ENCODE measurements around the gene PLCB4.

Gene PLCB4

DNA sequence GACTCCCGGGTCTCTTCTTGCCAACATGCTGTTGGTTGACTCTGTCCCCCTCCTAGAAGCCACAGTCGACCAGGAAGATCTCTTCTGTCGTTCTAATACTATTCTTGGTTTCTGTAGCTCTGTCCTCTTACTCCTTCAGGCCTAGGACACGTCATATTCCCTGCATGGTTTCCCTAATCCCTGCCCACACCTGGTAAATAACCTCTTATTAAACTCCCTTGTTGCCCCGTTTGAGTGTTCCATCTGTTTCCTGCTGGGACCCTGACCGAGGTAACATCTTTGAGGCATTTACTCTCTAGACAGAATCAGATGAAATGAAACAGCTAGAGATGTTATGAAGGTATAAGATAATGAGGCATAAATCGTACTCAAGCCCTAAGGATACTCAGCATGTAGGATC lies 68.1 kb downstream of the PLCB4 start (continued):
- TF ChIP-seq, protein P1, sequence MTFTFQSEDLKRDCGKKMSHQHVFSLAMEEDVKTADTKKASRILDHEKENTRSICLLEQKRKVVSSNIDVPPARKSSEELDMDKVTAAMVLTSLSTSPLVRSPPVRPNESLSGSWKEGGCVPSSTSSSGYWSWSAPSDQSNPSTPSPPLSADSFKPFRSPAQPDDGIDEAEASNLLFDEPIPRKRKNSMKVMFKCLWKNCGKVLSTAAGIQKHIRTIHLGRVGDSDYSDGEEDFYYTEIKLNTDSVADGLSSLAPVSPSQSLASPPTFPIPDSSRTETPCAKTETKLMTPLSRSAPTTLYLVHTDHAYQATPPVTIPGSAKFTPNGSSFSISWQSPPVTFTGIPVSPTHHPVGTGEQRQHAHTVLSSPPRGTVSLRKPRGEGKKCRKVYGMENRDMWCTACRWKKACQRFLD (tag by site-specific recombination; IDR thresholded peaks at IDR 0.05): no peak
- no peak for TF ChIP-seq ZBTB20 (tag by site-specific recombination; IDR thresholded peaks at IDR 0.05)

DNA sequence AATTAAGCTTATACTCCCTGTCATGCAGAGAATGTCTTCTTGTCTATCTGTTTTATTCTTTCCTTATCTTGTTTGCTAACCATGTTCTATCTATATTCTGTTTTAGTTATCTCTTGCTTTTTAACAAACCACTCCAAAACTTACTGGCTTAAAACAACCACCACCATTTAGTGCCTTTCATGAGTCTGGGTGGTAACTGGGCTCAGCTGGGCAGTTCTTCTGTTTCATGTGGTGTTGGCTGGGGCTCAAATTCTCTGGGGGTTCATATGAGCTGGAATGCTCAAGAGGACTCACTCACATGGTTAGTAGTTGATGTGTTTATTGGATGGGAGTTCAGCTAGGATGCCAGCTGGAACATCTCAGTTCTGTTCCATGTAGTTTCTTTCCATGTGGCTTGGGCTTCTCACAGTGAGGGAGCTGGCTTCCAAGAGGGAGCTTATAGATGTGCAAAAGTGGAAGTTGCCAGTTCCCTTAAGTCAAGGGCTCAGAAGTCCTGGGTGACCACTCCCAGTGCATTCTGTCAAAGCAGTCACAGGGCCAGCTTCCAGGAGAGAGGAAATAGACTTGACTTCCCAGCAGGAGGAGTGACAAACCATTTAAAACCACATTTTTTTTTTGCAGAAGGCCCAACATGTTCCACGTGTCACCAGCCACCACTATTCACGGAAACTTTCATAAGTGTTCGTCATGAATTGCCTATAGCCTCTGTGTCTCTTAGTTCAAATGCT lies 70.4 kb downstream of the PLCB4 start:
- no peak overlapping the region for H3K4me3 ChIP-seq (ENCODE audit: low read depth, low read length)
- ChIA-PET CTCF (interaction anchor here (0.6 to 1.6 kb wide), 2 partner anchors 254 to 292 kb away, joined by 5 read pairs; no protein-coding TSS in a partner anchor), POLR2A (no interaction called here)
- no peak overlapping the region for H3K27ac ChIP-seq (ENCODE audit: extremely low read depth, low read depth, low read length)
- no peaks in the 10 kb centered on the region for H3K4me1 ChIP-seq (ENCODE audit: control insufficient read depth, insufficient read depth, low read length)
- no peaks in the 10 kb centered on the region for H3K36me3 ChIP-seq (ENCODE audit: control insufficient read depth in 2 of 2, insufficient read depth in 1 of 2, low read length in 2 of 2)
- no peaks in the 10 kb centered on the region for H3K9me3 ChIP-seq (ENCODE audit: control insufficient read depth, insufficient read depth, low read depth, low read length)
- no peak for TF ChIP-seq ZNF792 (tag by site-specific recombination; IDR thresholded peaks at IDR 0.05)
- TF ChIP-seq ZNF626 (tag by site-specific recombination; IDR thresholded peaks at IDR 0.05): no peak
- TF ChIP-seq ZNF302 (tag by site-specific recombination; IDR thresholded peaks at IDR 0.05; ENCODE audit: low read depth): no peak
- no peak for TF ChIP-seq ZFP41 (tag by site-specific recombination; IDR thresholded peaks at IDR 0.05; ENCODE audit: borderline replicate concordance)
- TF ChIP-seq HOXD13 (CRISPR knock-in tag; IDR thresholded peaks at IDR 0.05; ENCODE audit: borderline replicate concordance): no peak
- TF ChIP-seq EGR2 (tag by site-specific recombination; IDR thresholded peaks at IDR 0.05; ENCODE audit: low read depth): no peak
- no peak for TF ChIP-seq TCF7L2 (IDR thresholded peaks at IDR 0.05; ENCODE audit: borderline replicate concordance, low read depth, low read length)
- TF ChIP-seq ZNF174 (tag by site-specific recombination; IDR thresholded peaks at IDR 0.05): no peak
- no peak for TF ChIP-seq ZNF341 (tag by site-specific recombination; IDR thresholded peaks at IDR 0.05; ENCODE audit: low read depth)
- no peak for TF ChIP-seq ZNF221 (tag by site-specific recombination; IDR thresholded peaks at IDR 0.05; ENCODE audit: borderline replicate concordance)

DNA sequence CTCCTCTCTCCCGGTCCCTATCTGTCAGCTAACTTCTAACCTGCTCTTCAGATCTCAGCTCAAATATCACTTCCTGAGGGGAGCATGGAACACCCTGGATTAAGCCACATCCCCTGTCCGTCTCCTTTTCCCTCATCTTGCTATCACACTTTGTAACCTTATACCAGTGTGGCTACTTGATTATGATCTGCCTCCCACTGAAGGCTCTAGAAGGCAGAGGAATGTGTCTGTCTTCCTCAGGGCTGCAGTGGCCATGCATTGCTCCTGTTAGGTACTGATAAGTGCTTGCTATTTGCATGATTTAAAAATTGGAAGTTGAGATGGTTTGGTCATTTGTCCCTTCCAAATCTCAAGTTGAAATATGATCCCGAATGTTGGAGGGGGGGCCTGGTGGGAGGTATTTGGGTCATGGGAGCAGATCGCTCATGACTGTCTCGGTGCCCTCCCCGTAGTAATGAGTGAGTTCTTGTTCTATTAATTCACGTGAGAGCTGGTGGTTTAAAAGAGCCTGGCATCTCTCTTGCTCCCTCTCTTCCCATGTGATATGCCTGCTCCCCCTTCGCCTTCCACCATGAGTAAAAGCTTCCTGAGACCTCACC lies 71.4 kb downstream of the PLCB4 start:
- Histone ChIP-seq H3K9me3 (ENCODE audit: control insufficient read depth, insufficient read depth, low read depth, low read length) (no peaks in the 10 kb centered on the region), H3K4me3 (ENCODE audit: low read depth, low read length) (no peak overlapping the region), H3K27ac (ENCODE audit: extremely low read depth, low read depth, low read length) (no peak overlapping the region), H3K36me3 (ENCODE audit: control insufficient read depth in 2 of 2, insufficient read depth in 1 of 2, low read length in 2 of 2) (no peaks in the 10 kb centered on the region), H3K4me1 (ENCODE audit: control insufficient read depth, insufficient read depth, low read length) (no peaks in the 10 kb centered on the region)
- ChIA-PET CTCF (interaction anchor here (0.6 to 1.6 kb wide), 2 partner anchors 253 to 291 kb away, joined by 5 read pairs; no protein-coding TSS in a partner anchor), POLR2A (no interaction called here)
- TF ChIP-seq, protein P2, sequence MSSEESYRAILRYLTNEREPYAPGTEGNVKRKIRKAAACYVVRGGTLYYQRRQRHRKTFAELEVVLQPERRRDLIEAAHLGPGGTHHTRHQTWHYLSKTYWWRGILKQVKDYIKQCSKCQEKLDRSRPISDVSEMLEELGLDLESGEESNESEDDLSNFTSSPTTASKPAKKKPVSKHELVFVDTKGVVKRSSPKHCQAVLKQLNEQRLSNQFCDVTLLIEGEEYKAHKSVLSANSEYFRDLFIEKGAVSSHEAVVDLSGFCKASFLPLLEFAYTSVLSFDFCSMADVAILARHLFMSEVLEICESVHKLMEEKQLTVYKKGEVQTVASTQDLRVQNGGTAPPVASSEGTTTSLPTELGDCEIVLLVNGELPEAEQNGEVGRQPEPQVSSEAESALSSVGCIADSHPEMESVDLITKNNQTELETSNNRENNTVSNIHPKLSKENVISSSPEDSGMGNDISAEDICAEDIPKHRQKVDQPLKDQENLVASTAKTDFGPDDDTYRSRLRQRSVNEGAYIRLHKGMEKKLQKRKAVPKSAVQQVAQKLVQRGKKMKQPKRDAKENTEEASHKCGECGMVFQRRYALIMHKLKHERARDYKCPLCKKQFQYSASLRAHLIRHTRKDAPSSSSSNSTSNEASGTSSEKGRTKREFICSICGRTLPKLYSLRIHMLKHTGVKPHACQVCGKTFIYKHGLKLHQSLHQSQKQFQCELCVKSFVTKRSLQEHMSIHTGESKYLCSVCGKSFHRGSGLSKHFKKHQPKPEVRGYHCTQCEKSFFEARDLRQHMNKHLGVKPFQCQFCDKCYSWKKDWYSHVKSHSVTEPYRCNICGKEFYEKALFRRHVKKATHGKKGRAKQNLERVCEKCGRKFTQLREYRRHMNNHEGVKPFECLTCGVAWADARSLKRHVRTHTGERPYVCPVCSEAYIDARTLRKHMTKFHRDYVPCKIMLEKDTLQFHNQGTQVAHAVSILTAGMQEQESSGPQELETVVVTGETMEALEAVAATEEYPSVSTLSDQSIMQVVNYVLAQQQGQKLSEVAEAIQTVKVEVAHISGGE (tag by site-specific recombination; conservative IDR thresholded peaks at IDR 0.05; ENCODE audit: low read depth): no peak

DNA sequence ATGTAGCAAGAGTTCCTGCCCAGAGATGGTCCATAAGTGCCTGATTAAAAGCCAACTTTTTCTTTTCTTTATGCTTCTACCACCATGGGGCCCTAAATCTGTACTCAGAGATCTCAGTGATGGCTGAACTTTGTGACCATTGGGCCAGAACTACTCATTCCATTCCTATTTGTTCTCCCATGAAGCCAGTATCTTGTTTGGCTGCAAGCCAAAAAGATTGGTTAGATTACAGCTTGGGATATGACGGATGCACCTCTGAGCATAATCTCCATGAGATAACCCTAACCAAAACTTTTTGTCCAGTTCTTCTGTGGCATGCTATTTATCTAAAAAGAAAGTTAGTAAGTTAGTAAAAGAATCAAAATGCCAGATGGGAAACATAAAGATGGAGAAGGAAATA lies 72.2 kb downstream of the PLCB4 start:
- H3K9me3 ChIP-seq (ENCODE audit: control insufficient read depth, insufficient read depth, low read depth, low read length): no peaks in the 10 kb centered on the region
- H3K27ac ChIP-seq (ENCODE audit: extremely low read depth, low read depth, low read length): no peak overlapping the region
- H3K4me3 ChIP-seq (ENCODE audit: low read depth, low read length): no peak overlapping the region
- ChIA-PET CTCF (no interaction called here), POLR2A (no interaction called here)
- H3K36me3 ChIP-seq (ENCODE audit: control insufficient read depth in 2 of 2, insufficient read depth in 1 of 2, low read length in 2 of 2): no peaks in the 10 kb centered on the region
- no peaks in the 10 kb centered on the region for H3K4me1 ChIP-seq (ENCODE audit: control insufficient read depth, insufficient read depth, low read length)
- TF ChIP-seq ZNF561 (tag by site-specific recombination; IDR thresholded peaks at IDR 0.05; ENCODE audit: borderline replicate concordance): no peak
- TF ChIP-seq, protein P3, sequence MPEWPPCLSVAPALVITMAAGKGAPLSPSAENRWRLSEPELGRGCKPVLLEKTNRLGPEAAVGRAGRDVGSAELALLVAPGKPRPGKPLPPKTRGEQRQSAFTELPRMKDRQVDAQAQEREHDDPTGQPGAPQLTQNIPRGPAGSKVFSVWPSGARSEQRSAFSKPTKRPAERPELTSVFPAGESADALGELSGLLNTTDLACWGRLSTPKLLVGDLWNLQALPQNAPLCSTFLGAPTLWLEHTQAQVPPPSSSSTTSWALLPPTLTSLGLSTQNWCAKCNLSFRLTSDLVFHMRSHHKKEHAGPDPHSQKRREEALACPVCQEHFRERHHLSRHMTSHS (tag by site-specific recombination; IDR thresholded peaks at IDR 0.05): no peak
- no peak for TF ChIP-seq ZNF670 (tag by site-specific recombination; IDR thresholded peaks at IDR 0.05; ENCODE audit: low read depth)
- TF ChIP-seq, protein P4, sequence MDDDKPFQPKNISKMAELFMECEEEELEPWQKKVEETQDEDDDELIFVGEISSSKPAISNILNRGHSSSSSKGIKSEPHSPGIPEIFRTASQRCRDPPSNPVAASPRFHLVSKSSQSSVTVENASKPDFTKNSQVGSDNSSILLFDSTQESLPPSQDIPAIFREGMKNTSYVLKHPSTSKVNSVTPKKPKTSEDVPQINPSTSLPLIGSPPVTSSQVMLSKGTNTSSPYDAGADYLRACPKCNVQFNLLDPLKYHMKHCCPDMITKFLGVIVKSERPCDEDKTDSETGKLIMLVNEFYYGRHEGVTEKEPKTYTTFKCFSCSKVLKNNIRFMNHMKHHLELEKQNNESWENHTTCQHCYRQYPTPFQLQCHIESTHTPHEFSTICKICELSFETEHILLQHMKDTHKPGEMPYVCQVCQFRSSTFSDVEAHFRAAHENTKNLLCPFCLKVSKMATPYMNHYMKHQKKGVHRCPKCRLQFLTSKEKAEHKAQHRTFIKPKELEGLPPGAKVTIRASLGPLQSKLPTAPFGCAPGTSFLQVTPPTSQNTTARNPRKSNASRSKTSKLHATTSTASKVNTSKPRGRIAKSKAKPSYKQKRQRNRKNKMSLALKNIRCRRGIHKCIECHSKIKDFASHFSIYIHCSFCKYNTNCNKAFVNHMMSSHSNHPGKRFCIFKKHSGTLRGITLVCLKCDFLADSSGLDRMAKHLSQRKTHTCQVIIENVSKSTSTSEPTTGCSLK (tag by site-specific recombination; IDR thresholded peaks at IDR 0.05): no peak
- no peak for TF ChIP-seq HOXA7 (CRISPR knock-in tag; IDR thresholded peaks at IDR 0.05; ENCODE audit: borderline replicate concordance)
- TF ChIP-seq SP3 (tag by site-specific recombination; IDR thresholded peaks at IDR 0.05): no peak
- TF ChIP-seq ZNF274 (IDR thresholded peaks at IDR 0.05; ENCODE audit: low read length): no peak
- no peak for TF ChIP-seq ZNF274 (tag by site-specific recombination; IDR thresholded peaks at IDR 0.05; ENCODE audit: borderline replicate concordance)
- TF ChIP-seq GLIS2 (tag by site-specific recombination; IDR thresholded peaks at IDR 0.05): no peak

Measured in HEK293 (cell line).